GM12872 (cell line): Measurements from ENCODE around the gene EMID1.

Experiments used
- TF ChIP-seq, protein P1 (sequence below): IDR thresholded peaks from 3 replicates; pipeline ENCODE4 v1.5.1; 2011; ENCODE audit warnings: low read depth, mild to moderate bottlenecking, low read length, moderate library complexity; ENCODE audit not compliant: insufficient read depth

Gene EMID1

DNA sequence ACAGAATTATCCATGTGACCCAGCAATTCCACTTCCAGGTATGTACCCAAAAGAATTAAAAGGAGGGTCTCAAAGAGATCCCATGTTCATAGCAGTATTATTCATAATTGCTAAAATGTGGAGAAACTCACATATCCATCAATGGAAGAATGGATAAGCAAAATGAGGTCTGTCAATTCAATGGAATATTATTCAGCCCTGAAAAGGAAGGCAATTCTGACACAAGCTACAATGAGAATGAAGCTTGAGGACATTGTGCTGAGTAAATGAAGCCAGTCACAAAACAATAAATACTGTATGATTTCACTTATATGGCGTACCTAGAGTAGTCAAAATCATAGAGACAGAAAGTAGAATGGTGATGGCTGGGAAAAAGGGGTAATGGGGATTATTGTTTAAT lies 19.4 kb upstream of the EMID1 start:
- TF ChIP-seq, protein P1, sequence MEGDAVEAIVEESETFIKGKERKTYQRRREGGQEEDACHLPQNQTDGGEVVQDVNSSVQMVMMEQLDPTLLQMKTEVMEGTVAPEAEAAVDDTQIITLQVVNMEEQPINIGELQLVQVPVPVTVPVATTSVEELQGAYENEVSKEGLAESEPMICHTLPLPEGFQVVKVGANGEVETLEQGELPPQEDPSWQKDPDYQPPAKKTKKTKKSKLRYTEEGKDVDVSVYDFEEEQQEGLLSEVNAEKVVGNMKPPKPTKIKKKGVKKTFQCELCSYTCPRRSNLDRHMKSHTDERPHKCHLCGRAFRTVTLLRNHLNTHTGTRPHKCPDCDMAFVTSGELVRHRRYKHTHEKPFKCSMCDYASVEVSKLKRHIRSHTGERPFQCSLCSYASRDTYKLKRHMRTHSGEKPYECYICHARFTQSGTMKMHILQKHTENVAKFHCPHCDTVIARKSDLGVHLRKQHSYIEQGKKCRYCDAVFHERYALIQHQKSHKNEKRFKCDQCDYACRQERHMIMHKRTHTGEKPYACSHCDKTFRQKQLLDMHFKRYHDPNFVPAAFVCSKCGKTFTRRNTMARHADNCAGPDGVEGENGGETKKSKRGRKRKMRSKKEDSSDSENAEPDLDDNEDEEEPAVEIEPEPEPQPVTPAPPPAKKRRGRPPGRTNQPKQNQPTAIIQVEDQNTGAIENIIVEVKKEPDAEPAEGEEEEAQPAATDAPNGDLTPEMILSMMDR = no peak

DNA sequence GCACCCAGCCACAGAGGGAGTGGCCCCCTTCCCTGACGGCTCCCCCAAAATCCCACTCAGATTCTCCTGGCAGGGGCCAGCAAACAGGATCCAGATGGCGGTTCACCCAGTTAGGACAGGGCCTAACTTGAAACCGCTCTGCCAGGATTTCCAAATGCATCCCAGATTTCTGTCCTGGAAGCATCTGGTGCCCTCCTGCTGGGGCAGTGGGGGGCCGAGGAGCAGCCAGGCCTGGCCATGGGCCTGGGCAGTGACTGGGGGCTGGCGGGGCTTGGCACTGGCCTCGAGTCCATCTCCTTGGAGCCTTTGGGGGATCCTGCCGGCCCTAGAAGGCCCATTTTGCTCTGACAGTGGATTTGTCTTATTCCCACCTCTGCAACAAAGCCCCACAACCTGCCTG lies 17.9 kb upstream of the EMID1 start:
- TF ChIP-seq, protein P1 = no peak

DNA sequence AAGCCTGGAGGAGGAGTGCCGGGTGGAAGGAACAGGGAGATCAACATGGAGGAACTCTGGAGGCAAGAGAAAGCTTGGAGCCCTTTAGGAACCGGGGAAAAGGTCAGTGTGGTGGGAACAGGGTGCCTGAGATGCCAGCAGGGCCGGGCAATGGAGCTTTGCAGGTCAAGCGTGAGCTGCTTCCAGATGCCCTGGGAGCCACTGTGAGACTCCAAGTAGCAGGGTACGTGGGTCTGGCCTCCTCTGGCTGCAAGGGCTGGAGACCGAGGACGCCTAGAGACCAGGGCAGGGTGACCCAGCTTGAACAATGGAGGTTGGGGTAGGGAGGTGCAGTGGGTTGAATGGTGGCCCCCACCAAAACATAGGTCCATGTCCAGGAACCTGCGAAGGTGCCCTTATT lies 15.6 kb upstream of the EMID1 start:
- TF ChIP-seq, protein P1 = no peak

DNA sequence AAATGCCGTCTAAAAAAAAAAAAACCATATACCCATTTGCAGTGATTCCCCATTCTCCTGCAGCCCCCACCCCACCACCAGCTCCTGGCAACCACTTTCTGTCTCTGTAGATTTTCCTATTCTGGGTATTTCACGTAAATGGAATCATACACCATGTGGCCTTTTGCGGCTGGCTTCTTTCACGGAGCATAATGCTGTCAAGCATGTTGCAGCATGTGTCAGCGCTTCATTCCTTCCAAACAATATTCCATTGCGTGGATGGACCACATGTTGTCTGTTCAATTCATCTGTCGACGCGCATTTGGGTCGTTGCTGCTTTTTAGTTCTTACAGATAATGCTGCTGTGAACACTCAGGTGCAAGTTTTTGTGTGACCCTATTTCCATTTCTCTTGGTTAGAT lies 14.8 kb upstream of the EMID1 start:
- TF ChIP-seq, protein P1 = no peak

DNA sequence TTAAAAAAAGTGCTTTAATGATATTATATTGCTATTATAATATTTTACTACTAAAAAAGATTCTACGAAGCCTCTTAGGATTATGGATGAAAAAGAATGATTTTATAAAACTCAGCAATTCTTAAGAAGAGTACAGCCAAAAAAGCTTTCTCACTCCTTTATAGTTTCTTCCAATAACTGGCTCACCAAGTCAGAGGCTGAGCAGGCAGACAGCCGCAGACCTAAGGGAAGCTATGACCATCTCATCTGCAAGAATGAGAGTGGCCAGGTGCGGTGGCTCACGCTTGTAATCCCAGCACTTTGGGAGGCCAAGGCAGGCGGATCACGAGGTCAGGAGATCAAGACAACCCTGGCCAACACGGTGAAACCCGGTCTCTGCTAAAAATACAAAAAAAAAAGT lies 12.7 kb upstream of the EMID1 start:
- TF ChIP-seq, protein P1 = no peak

DNA sequence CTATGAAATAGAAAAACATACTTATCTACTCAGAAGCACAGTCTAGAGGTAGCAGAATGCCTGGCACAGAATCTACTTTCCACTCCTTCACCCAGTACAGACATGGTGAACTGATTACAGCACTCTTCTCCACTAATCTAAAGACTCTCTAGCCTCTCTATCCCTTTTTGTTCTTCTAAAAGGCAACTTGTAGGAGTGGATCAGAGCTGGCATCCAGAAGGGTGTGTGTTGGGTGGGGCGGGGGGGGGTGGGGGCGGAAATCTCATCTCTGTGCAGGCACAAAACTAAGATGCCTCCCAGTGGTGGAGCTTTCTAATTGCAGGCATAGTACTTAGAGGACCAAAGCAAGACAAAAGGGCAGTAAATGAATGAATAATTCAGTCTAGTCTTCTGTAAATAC lies 11.5 kb upstream of the EMID1 start:
- TF ChIP-seq, protein P1 = peak; percentile 14; the same call in 1 of the 3 replicates

DNA sequence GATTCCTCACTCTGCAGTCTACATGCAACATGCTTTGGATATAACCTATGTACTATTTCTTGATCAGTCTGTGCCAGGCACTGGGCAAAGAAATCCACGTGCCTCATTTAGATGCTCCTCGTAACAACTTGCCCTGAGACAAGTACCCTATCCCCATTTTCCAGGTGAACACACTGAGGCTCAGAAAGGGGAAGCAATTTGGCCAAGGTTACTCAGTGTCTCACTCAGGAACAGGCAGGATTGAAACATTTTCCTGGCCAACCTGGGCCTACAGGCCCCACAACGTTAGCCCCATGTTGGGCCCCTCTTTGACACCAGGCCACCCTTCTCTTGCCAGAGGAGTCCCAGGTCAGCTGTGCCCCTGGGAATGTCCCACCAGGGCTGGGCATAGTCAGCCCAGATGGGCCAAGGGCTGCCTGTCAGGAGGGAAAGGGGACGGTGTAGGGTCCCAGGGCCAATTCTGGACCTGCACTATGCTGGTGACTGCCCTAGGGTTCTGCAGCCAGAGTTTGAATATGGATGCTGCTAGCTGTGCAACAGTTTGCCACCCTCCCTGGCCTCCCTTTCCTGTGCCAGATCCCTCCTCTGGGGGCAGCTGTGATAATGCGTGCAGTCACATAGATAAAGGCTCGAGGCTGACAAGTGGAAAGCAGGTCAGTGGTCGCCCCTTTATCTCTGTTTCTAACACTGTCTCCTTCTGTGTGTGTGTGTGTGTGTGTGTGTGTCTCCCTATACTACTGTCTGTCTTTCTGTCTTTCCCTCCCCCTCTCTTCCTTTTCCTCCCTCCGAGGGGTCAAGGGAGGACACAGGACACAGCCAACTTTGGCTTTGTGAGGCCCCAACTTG lies 10.4 kb upstream of the EMID1 start:
- TF ChIP-seq, protein P1 = no peak
